RCC 7860 (cell line): ENCODE results near the gene CRYL1.

Experiments
- DNase-seq: peaks from one replicate; pipeline ENCODE4 v3.0.0-alpha.2; 2015; ENCODE audit warnings: low spot score
- FAIRE-seq: peaks from 2 replicates; lab custom pipeline; 2012; peaks lifted over from hg19 to GRCh38; lab: Jason Lieb, UNC

Gene CRYL1

GRCh38 chr13:20353973-20354372, 171.7 kb downstream of the CRYL1 start:
- FAIRE-seq (no peak), DNase-seq (no peak)
